HepG2 (cell line): ENCODE measurements around the gene ZNF326.

ENCODE experiments used
- SMYD3 ChIP-seq: sonication (generic); formaldehyde crosslinking; IDR thresholded peaks from 2 replicates; pipeline ENCODE4 v1.8.1; 2023; ENCODE audit warnings: mild to moderate bottlenecking, missing genetic modification reagents
- USF2 ChIP-seq, 2 experiments: sonication (generic) in 1 of 2; formaldehyde crosslinking in 1 of 2; IDR thresholded peaks; 2 replicates each; pipeline versions ENCODE4 v1.5.1 to v1.6.1; 2011 to 2020; ENCODE audit warnings: borderline replicate concordance in 1 of 2, low read depth in 1 of 2, low read length in 1 of 2, mild to moderate bottlenecking in 1 of 2, missing genetic modification reagents in 1 of 2, moderate library complexity in 1 of 2
- ZBTB1 ChIP-seq: sonication (generic); formaldehyde crosslinking; IDR thresholded peaks from 2 replicates; pipeline ENCODE4 v1.4.0; 2020; ENCODE audit warnings: missing genetic modification reagents, borderline replicate concordance
- ZNF572 ChIP-seq: sonication (generic); formaldehyde crosslinking; IDR thresholded peaks from 2 replicates; pipeline ENCODE4 v1.5.1; 2020; ENCODE audit warnings: mild to moderate bottlenecking, missing genetic modification reagents
- TF ChIP-seq, protein P1 (sequence below): sonication (generic); formaldehyde crosslinking; IDR thresholded peaks from 2 replicates; pipeline ENCODE4 v1.5.0; 2020; ENCODE audit warnings: mild to moderate bottlenecking, missing genetic modification reagents, moderate library complexity

DNA sequence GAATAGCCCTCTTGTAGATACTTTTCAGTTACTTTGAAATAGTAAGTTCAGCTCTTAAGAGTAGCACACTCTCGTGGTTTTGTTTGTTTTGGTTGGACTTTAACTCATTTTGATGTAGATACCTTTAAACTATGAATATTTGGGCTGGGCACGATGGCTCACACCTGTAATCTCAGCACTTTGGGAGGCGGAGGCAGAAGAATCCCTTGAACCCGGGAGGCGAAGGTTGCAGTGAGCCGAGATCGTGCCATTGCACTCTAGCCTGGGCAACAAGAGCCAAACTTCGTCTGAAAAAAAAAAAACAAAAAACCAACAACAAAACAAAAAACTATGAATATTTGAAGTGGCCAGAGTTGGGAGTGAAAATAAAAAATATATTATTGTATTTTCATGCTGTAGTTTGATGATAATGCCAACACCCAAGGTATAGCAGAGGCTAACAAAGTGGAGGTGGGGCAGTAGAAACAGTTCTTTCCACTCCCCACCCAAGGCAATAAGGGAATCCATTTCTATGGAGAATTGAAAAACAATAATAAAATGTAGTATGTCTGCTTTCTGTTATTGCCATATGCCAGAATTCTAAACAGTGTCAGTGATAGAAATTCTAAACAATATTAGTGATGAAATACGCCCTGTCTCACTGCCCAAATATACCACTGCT lies 1.7 kb downstream of the ZNF326 start:
- TF ChIP-seq ZNF572 (no peak), ZBTB1 (CRISPR knock-in tag) (no peak), SMYD3 (CRISPR knock-in tag) (no peak), USF2 (IDR thresholded peaks at IDR 0.05; ENCODE audit: low read depth, low read length) (no peak), USF2 (CRISPR knock-in tag; IDR thresholded peaks at IDR 0.05; ENCODE audit: borderline replicate concordance) (no peak)
- TF ChIP-seq, protein P1, sequence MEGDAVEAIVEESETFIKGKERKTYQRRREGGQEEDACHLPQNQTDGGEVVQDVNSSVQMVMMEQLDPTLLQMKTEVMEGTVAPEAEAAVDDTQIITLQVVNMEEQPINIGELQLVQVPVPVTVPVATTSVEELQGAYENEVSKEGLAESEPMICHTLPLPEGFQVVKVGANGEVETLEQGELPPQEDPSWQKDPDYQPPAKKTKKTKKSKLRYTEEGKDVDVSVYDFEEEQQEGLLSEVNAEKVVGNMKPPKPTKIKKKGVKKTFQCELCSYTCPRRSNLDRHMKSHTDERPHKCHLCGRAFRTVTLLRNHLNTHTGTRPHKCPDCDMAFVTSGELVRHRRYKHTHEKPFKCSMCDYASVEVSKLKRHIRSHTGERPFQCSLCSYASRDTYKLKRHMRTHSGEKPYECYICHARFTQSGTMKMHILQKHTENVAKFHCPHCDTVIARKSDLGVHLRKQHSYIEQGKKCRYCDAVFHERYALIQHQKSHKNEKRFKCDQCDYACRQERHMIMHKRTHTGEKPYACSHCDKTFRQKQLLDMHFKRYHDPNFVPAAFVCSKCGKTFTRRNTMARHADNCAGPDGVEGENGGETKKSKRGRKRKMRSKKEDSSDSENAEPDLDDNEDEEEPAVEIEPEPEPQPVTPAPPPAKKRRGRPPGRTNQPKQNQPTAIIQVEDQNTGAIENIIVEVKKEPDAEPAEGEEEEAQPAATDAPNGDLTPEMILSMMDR (CRISPR knock-in tag) = no peak
